ENCODE data around the gene ABCG1.

DNA sequence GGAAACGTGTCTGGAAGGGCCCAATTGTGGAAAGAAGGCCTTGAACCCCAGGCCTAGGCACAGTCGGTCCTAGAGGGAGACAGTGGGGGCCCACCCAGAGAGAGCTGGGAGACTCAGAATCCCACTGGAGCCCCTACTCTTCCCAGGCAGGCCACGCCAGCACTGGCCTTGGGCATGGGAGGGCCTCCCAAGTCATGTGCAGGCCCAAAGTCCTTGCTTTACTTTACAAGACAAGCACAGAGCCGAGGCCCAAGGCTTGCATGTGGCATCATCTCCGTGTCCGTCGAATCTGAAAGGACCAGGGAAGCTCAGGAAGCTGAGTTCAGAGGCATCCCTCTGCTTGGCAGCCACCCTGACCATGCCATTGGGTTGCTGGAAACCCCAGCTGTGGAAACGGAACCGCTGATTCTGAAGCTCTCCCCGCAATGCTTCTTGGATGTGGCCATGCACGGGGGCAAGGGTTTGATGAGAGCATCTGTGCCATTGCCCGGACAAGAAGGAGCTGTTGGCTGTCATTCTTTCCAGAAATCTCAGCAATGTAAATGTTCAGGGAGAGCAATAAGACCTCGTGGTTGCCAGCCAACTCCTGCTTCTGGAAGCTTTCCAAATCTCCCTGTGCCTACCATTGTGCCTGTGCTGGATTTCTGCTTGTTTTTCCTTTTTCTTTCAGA, 32.8 kb downstream of the ABCG1 start:
- TF ChIP-seq CTCF (IDR thresholded peaks at IDR 0.05): no peak
- TF ChIP-seq POLR2A (IDR thresholded peaks at IDR 0.05): no peak

Data from heart left ventricle (tissue), 13 donors.